ENCODE data around the gene IPO4. TPM values are rescaled to one million over a fixed set of nuclear protein-coding genes. Genes with fewer than 3 reads are reported as not detected.

Gene IPO4
- total RNA-seq, 1 donor from 2014 or later: 28.8 TPM

DNA sequence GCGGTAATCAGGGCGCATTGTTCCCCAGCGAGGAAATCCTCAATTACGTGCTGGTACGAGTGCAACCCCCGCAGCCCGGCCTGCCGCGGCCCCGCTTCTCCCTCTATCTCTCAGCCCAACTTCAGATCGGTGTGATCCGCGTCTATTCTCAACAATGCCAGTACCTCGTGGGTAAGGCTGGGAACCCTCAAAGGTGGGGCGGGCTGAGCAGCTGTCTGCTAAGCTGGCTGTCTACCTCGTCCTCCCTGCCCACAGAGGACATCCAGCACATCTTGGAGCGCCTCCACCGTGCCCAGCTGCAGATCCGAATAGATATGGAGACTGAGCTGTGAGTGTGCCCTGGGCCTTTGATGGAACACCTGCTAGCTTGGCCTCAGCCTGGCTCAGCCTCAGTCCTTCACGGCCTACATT, 15.7 kb downstream of the IPO4 start:
- DNase-seq: no peak

DNA sequence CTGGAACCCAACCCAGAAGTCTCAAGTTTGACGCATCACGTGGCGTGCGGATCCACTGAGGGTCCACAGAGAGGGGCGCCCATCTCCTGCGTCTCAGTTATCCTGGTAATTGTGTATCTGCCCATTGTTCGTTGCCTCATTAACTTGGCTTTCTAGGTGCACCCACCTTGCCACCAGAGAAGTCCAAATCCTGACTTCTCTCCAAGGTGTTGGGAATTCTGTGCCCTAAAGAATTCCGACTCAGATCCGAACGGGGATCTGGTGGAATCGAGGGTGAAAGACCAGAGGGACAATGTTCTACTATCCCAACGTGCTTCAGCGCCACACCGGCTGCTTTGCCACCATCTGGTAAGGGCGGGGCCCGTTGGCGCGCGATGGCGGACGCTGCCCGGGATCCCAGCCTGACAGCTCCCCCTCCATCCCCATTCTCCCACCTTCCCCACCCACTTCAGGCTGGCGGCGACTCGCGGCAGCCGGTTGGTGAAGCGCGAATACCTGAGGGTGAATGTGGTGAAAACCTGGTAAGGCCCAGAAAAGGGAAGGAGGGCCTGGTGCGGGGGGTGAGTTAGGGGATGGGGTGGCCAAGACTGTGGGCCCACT, 16.3 kb downstream of the IPO4 start:
- DNase-seq: no peak

DNA sequence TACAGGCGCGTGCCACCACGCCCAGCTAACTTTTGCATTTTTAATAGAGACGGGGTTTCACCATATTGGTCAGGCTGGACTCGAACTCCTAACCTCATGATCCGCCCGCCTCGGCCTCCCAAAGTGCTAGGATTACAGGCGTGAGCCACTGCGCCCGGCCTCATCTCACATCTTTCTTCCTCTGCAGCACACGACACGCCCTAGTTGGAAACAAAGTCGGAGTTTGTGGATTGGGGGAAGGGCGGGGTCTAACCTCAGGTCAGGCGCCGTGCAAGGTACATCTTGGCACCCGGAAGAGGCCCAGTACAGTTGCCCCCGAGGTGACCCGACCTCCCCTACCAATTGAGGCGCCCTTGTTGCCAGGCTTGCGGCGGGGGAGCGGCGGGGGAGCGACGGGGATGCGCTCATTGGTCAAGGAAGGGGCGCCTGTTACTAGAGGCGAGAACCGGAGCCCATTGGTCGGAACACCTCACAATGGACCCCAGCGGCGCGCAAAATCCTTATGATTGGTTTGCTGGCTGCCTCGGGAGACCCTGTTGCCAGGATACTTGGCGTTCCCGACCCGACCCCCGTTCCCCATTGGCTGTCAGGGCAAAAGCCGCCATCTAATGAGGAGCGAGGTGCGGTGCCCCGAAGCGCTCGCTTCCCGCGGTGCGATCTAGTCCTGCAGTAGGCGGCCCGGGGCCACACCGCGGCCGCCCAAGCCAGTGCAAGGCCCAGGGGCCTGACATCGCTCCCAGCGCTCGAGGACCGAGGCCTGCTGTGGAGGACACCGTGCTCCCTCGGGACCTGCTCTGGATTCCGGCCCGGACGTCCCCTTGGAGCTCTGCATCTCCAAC, 17.0 kb downstream of the IPO4 start, which contains the start of gene REC8:
Gene REC8, plus strand, starts transcription at position 659 of the 839 bp plus-strand sequence. CDS start 473 bp downstream, outside the sequence.
- peak; percentile 97 for DNase-seq

DNA sequence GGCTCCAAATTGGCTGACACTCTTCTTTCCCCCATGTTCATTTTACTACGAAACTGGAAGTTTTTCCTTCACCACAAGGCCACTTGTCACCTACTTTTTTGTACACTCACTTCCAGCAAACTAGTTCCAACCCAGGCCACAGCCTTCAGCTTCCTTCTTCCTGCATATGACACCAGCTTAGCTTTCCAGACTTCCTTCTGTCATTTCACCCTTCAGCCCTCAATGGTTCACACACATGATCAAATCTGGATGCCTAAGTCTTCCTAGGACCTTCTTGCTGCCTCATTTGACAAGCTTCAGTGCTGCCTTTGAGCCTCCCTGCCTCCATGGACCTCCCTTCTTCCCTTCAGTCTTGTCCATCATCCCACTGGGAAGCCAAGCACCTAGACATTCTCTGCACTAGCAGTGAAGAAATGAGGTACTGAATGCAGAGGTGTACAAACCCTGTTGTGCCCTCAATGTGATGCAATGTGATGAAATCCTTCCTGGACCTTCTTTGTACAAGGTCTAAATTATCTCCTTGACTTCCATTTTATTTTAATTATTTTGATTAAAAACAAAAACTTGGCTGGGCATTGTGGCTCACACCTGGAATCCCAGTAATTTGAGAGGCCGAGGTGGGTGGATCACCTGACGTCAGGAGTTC, 21.0 kb downstream of the IPO4 start:
- DNase-seq: no peak

DNA sequence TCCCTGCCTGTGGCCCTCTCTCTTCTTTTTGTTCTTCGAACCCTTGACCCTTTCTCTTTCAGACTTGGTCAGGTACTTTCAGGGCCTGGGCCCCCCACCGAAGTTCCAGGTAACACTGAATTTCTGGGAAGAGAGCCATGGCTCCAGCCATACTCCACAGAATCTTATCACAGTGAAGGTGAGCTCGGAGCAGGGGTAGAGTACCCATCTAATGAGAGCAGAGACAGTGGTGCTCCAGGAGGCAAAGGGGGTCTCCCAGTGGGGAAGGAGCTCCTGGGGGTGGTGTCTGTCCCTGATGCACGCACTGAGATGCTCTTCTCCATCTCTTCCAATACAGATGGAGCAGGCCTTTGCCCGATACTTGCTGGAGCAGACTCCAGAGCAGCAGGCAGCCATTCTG, 22.8 kb downstream of the IPO4 start:
- DNase-seq: no peak

DNA sequence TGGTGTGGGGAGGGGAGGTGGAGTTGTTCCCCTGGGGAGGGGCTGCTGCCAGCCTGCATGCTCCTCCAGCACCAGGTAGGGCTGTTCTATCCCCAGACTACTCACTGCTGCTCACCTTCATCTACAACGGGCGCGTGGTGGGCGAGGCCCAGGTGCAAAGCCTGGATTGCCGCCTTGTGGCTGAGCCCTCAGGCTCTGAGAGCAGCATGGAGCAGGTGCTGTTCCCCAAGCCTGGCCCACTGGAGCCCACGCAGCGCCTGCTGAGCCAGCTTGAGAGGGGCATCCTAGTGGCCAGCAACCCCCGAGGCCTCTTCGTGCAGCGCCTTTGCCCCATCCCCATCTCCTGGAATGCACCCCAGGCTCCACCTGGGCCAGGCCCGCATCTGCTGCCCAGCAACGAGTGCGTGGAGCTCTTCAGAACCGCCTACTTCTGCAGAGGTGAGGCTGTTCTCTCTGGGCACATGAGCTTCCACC, 24.1 kb downstream of the IPO4 start:
- no peak for DNase-seq

DNA sequence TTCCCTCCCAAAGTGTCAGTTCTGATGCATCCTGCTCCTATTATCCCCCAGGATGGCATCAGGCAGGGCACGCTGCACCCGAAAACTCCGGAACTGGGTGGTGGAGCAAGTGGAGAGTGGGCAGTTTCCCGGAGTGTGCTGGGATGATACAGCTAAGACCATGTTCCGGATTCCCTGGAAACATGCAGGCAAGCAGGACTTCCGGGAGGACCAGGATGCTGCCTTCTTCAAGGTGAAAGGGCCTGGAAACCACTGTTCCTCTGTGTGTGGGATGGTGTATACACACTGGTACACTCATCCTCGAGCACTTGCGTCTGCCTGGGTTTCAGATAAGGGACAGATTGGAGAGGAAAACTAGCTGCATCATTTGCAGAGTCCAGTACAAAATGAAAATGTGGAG, 26.5 kb downstream of the IPO4 start:
- DNase-seq: peak; percentile 37

DNA sequence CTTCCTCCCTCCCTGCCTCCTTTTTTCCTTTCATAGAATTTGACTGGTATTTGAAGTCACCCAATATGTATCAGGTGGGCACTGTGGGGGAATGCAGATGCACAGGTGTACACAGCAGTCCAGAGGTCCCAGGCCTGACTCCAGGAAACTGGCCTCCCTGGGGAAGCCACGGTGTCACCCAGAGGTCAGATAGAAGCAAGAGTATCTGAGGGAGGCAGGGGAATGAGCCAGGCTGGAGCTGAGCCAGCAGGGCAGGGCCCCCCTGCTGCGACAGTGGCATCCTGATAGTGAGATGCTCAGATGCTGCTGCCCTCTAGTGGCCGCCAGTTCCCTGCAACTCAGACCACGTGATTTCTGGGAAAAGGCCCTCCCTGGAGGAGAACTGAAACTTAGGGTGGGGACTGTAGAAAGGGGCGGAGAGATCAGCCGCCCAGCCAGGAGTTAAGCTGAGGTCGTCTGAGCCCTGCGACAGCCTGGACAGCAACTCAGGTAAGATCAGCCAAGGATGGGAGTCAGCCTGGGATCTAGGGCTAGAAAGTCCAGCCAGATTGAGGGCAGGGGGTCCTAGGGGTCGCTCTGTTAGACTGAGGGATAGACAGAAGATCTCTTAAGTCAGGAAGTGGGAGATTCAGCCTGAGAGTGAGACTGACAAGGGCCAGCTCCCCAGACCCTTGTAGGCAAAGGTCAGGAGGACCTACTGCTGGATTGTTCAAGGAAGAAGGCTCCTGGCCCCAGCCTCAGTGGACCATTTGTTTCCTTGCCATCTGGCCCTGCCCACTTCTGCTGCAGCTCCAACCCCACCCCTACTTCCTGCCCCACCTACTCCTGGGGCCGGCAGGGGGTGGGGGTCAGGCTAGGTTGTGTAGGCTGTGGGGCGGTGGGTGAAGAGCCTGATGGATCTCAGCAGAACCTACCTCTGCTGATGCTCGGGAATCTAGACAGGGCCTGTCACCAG, 27.5 kb downstream of the IPO4 start, which contains the start of gene IRF9:
Gene IRF9, plus strand, starts transcription at position 416 of the 955 bp plus-strand sequence. CDS start 880 bp downstream, outside the sequence.
- peak; percentile 97 for DNase-seq

DNA sequence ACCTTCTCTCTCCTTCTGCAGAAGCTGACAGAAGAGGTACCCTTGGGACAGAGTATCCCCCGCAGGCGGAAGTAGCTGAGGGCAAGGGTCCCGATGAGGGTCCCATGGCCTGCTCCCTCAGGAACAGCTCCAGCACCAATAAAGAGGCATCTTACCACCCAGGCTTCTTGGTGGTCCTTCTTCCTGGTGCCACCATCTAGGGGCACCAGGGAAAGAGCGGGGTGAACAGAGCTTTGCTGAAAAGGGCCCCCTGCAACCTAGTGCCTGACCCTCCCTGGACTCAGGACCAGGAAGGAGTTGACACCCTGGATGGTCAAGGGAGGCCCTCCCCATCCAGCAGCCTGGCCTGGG, 28.1 kb downstream of the IPO4 start:
- DNase-seq: no peak

DNA sequence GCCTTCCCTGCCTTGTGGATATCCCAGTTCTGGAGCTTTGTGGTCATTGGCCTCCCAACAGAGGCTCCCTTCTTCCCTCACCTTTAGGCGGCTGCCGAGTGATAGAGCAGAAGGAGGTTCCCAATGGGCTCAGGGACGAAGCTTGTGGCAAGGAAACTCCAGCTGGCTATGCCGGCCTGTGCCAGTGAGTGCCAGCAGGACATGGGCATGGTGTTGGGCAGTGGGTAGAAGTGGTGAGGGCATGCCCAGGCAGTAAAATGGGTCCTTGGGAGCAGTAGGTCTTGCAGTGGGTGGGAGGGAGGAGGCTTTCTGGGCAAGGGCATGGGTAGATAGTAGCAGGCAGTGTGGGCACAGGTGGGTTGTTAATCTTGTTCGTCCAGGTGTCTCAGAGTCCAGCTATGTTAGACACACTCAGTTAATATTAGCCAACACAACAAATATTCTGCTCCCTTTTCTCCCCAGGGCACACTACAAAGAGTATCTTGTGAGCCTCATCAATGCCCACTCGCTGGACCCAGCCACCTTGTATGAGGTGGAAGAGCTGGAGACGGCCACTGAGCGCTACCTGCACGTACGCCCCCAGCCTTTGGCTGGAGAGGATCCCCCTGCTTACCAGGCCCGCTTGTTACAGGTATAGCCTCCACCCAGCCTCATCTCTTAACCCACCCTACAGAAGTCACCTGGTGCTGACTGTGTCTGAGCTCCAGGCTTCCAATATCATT, 28.7 kb downstream of the IPO4 start:
- DNase-seq: no peak

DNA sequence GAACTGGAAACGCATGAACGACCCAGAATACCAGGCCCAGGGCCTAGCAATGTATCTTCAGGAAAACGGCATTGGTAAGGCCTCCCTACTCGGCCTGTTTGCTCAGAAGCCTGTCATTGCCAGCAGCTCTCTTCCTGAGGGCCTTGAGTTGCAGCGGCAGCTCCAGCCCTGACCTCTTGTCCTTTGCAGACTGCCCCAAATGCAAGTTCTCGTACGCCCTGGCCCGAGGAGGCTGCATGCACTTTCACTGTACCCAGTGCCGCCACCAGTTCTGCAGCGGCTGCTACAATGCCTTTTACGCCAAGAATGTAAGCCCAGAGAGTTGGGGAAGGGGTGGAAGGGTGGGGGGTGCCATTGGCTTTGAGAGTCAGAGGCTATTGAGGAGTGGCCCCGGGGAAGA, 31.3 kb downstream of the IPO4 start:
- no peak for DNase-seq

DNA sequence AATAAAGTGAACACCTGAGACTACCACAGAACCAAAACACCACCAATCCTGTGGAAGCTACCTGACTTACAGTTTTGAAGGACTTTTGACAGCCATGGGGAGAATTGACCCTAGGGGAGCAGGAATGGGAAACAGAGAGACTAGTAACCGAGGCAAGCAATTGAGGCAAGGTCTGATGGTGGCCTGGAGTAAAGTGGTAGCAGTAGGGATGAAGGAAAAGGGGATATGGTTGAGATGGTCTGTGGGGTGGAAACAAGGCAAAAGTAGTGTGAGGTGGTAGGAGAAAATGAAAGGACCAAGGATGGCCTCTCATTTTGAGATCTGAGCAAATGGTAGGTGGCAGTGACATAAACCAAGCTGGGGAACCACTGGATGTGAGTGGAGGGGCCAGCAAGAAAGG, 31.8 kb downstream of the IPO4 start:
- DNase-seq: no peak

DNA sequence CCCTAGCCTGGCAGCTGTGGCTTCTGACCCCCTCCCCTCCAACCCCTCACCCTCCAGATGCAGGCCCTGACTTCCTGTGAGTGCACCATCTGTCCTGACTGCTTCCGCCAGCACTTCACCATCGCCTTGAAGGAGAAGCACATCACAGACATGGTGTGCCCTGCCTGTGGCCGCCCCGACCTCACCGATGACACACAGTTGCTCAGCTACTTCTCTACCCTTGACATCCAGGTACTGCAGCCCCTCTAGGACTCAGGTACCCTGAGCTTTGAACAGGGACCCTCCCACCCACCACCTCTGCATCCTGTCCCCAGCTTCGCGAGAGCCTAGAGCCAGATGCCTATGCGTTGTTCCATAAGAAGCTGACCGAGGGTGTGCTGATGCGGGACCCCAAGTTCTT, 33.5 kb downstream of the IPO4 start:
- DNase-seq: no peak

DNA sequence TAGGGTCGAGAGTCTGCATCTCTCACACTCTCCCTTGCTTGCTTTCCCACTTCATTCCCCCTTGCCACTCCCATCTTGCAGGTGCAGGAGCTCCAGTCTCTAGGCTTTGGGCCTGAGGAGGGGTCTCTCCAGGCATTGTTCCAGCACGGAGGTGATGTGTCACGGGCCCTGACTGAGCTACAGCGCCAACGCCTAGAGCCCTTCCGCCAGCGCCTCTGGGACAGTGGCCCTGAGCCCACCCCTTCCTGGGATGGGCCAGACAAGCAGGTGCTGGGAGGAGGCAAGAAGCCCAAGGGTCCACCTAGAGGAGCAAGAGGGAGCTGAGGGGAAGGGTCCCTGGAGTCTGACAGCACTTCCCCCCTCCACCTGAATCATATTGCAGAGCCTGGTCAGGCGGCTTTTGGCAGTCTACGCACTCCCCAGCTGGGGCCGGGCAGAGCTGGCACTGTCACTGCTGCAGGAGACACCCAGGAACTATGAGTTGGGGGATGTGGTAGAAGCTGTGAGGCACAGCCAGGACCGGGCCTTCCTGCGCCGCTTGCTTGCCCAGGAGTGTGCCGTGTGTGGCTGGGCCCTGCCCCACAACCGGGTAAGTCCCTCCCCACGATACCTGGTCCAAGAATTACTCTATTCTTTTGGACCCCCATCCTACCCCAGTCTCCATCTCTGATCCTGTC, 37.1 kb downstream of the IPO4 start:
- DNase-seq: no peak

DNA sequence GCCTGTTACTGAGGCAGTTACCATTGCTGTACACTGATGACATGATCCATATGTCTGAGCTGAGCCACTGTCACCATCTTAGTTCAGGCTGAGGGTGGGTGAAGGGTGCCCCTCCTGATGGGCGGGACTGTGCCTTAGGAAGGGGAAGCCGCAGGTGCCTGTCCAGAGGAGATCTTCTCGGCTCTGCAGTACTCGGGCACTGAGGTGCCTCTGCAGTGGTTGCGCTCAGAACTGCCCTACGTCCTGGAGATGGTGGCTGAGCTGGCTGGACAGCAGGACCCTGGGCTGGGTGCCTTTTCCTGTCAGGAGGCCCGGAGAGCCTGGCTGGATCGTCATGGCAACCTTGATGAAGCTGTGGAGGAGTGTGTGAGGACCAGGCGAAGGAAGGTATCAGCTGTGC, 37.6 kb downstream of the IPO4 start:
- DNase-seq: no peak

DNA sequence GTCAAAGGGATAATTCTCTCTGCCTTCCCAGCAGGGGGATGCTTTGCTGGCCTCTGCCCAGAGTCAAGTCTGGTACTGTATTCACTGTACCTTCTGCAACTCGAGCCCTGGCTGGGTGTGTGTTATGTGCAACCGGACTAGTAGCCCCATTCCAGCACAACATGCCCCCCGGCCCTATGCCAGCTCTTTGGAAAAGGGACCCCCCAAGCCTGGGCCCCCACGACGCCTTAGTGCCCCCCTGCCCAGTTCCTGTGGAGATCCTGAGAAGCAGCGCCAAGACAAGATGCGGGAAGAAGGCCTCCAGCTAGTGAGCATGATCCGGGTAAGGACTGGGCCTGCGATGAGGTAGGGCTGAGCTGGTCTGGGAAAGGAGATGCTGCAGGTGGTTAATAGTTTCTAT, 38.0 kb downstream of the IPO4 start:
- no peak for DNase-seq

DNA sequence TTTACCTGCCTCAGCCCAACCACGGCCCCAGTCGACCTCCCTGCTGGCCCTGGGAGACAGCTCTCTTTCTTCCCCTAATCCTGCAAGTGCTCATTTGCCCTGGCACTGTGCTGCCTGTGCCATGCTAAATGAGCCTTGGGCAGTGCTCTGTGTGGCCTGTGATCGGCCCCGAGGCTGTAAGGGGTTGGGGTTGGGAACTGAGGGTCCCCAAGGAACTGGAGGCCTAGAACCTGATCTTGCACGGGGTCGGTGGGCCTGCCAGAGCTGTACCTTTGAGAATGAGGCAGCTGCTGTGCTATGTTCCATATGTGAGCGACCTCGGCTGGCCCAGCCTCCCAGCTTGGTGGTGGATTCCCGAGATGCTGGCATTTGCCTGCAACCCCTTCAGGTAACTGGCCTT, 38.6 kb downstream of the IPO4 start:
- no peak for DNase-seq

DNA sequence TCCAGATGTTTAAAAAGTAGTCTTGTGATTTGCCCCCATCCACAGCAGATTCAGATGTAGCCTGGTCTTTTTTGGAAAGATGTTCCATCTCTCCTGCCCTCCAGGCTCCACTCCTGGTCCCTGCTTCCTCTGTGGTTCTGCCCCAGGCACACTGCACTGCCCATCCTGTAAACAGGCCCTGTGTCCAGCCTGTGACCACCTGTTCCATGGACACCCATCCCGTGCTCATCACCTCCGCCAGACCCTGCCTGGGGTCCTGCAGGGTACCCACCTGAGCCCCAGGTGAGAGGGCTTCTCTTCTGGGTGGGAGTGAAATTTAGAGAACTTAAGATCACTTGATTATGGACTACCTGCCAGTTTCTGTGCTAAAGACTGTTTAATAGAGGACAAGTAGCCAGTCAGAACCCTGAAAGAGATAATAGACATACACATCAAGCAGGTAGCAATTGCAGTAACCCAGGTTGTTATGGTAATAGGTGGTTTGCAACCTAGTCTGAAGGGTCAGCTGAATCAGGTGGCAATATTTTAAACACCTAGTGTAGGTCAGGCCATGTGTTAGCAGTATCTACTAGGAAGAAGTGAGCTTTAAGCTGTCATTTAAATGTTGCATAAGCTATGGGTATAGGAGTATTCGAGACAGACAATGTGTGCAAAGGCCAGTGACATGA, 39.2 kb downstream of the IPO4 start:
- no peak for DNase-seq

DNA sequence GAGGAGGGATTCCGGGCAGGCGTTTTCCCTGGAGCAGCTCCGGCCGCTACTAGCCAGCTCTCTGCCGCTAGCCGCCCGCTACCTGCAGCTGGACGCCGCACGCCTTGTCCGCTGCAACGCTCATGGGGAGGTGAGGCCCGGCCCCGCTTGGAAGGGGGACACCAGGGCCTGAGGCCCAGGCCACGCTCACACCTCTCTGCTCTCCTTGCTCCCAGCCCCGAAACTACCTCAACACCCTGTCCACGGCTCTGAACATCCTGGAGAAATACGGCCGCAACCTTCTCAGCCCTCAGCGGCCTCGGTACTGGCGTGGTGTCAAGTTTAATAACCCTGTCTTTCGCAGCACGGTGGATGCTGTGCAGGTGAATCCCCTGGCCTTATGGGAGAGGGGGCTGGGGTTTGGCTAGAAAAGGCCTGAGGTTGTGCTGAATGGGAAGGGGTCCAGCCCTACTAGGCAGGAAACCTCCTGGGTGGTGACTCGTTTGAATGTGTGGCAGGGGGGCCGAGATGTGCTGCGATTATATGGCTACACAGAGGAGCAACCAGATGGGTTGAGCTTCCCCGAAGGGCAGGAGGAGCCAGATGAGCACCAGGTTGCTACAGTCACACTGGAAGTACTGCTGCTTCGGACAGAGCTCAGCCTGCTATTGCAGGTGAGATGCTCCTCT, 40.7 kb downstream of the IPO4 start:
- DNase-seq: no peak
